H1 (cell line): Measurements from ENCODE around the gene SIK3. TPM values are rescaled to one million over a fixed set of nuclear protein-coding genes. Genes with fewer than 3 reads are reported as not detected.

Source experiments
- KDM5A ChIP-seq: fragments of 200-600 bp; IDR thresholded peaks from 2 replicates; pipeline ENCODE4 v1.7.1; 2012; ENCODE audit warnings: mild to moderate bottlenecking, low read length, inconsistent platforms, mixed read lengths
- YY1 ChIP-seq: IDR thresholded peaks from 2 replicates; pipeline ENCODE4 v1.6.1; 2011; ENCODE audit warnings: low read depth, mild to moderate bottlenecking, low read length
- ZNF274 ChIP-seq: IDR thresholded peaks from 2 replicates; pipeline ENCODE4 v1.7.0; 2012; ENCODE audit warnings: low read length, borderline replicate concordance; ENCODE audit errors: extremely low read depth
- polyA plus RNA-seq, 7 experiments: library from polyadenylated mRNA; depleted of rRNA in 3 of 7; stranded (reverse) in 5 of 7; unstranded in 2 of 7; fragments of >200 nt in 5 of 7; fragments of 200-250 nt in 2 of 7; gene quantifications; 1 replicate in 5 of 7; 2 replicates in 1 of 7; 4 replicates in 1 of 7; pipeline versions ENCODE4 v1.2.1 to v1.2.3, GENCODE V29; 2011 to 2013; ENCODE audit warnings: missing spikeins in 2 of 7, mixed read lengths in 2 of 7
- total RNA-seq: library from RNA; stranded (reverse); fragmentation: NEBNext Ultra II Directional; extraction: Animal tissue kit (Norgen Biotek cat#: 25700); gene quantifications from 2 replicates; pipeline ENCODE4 v1.2.1, GENCODE V29; 2021

The SIK3 gene
- total and polyA plus RNA-seq, 2 of the 8 experiments (the other 6 are each of a cell fraction or from before 2014, with no cell fraction given): 19.9 to 32.1 TPM

DNA sequence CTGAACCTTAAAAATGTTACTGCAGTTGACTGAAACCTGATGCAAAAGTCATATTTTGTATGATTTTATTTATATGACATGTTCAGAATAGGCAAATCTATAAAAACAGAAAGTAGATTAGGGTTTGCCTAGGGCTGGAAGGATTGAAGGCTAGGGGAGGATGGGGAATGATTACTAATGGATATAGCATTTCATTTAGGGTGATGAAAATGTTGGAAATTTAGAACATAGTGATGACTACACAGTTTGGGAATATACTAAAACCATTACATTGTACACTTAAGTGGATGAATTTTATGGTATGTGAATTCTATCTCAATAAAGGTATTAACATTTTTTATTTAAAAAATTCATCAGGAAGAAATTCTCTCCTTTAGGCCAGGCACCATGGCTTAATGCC lies 22.9 kb upstream of the SIK3 start (continued):
- TF ChIP-seq KDM5A (no peak), ZNF274 (no peak), YY1 (no peak)
